WTC11 (cell line): ENCODE results near the gene LSM5.

Experiments
- AFF4 ChIP-seq: sonication (generic); formaldehyde crosslinking; IDR thresholded peaks from 2 replicates; pipeline ENCODE4 v1.8.1; 2023; ENCODE audit warnings: mild to moderate bottlenecking, missing genetic modification reagents, borderline replicate concordance
- CREM ChIP-seq: sonication (generic); formaldehyde crosslinking; IDR thresholded peaks from 2 replicates; pipeline ENCODE4 v1.8.1; 2022; ENCODE audit warnings: mild to moderate bottlenecking, missing genetic modification reagents, moderate library complexity
- ERG ChIP-seq: fragments of 250-450 bp; sonication (Bioruptor Pico); IDR thresholded peaks from 2 replicates; pipeline ENCODE4 v1.8.0; 2021; ENCODE audit warnings: mild to moderate bottlenecking
- KAT7 ChIP-seq: sonication (generic); formaldehyde crosslinking; IDR thresholded peaks from 2 replicates; pipeline ENCODE4 v1.8.1; 2023; ENCODE audit warnings: missing genetic modification reagents, mild to moderate bottlenecking, borderline replicate concordance
- SOX15 ChIP-seq: fragments of 250-450 bp; sonication (Bioruptor Pico); IDR thresholded peaks from 2 replicates; pipeline ENCODE4 v1.9.0; 2021; ENCODE audit warnings: mild to moderate bottlenecking
- SP1 ChIP-seq: sonication (generic); formaldehyde crosslinking; conservative IDR thresholded peaks from 2 replicates; pipeline ENCODE4 v1.8.1; 2022; ENCODE audit warnings: missing genetic modification reagents
- TEAD1 ChIP-seq: sonication (generic); formaldehyde crosslinking; IDR thresholded peaks from 2 replicates; pipeline ENCODE4 v1.8.0; 2022; ENCODE audit warnings: mild to moderate bottlenecking, missing genetic modification reagents
- ZNF263 ChIP-seq: sonication (generic); formaldehyde crosslinking; IDR thresholded peaks from 2 replicates; pipeline ENCODE4 v1.8.1; 2022; ENCODE audit warnings: low read depth, mild to moderate bottlenecking, moderate library complexity, missing genetic modification reagents
- TF ChIP-seq, protein P1 (sequence below): fragments of 250-450 bp; sonication (Bioruptor Pico); IDR thresholded peaks from 2 replicates; pipeline ENCODE4 v2.1.2; 2022; ENCODE audit warnings: mild to moderate bottlenecking, moderate library complexity

DNA sequence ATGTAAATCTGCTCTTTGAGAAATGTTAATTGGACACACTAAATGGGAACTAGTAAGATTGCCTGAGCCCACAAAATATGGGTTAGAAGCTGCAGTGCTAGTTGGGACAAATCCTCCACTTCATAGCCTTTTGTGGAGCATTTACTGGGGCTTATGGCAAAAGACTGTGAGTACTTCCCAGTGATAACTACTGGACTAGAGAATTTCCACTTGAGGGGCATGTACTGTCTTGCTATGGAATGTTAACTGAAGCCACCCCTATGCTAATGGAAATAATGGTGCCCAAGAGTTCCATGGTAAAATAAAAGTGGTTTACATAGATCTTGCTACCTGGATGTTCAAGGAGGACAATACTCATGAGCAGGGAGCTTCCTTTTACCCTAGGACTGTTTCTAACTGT, 34.5 kb upstream of the LSM5 start:
- TF ChIP-seq AFF4 (no peak), SP1 (CRISPR knock-in tag) (no peak), CREM (CRISPR knock-in tag) (no peak), ERG (CRISPR knock-in tag) (no peak), ZNF263 (CRISPR knock-in tag) (no peak), TEAD1 (CRISPR knock-in tag) (no peak), SOX15 (CRISPR knock-in tag) (no peak), KAT7 (no peak)
- TF ChIP-seq, protein P1, sequence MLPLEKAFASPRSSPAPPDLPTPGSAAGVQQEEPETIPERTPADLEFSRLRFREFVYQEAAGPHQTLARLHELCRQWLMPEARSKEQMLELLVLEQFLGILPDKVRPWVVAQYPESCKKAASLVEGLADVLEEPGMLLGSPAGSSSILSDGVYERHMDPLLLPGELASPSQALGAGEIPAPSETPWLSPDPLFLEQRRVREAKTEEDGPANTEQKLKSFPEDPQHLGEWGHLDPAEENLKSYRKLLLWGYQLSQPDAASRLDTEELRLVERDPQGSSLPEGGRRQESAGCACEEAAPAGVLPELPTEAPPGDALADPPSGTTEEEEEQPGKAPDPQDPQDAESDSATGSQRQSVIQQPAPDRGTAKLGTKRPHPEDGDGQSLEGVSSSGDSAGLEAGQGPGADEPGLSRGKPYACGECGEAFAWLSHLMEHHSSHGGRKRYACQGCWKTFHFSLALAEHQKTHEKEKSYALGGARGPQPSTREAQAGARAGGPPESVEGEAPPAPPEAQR (CRISPR knock-in tag) = no peak
